Uterus (tissue), 4 donors: ENCODE measurements around the gene FAM229B. TPM values are rescaled to one million over a fixed set of nuclear protein-coding genes. Genes with fewer than 3 reads are reported as not detected.
A peak's percentile ranks its signal among the peaks of the same experiment; 100 is the strongest.

ENCODE experiments used
- DNase-seq, 2 donors: peaks; one replicate each; pipeline ENCODE4 v3.0.0-alpha.2; 2019 to 2020
- H3K27ac ChIP-seq, 2 donors: fragments of 200-600 bp; sonication (generic); 1 replicate in 1 of 2; 2 replicates in 1 of 2; pipeline ENCODE4 v1.5.1; 2016 to 2018
- H3K27me3 ChIP-seq, 2 donors: fragments of 200-600 bp; sonication (generic); one replicate each; pipeline ENCODE4 v1.5.1; 2018 to 2019; ENCODE audit warnings: control low read depth in 1 of 2
- H3K36me3 ChIP-seq, 2 donors: fragments of 200-600 bp; sonication (generic); one replicate each; pipeline ENCODE4 v1.5.1; 2019; ENCODE audit warnings: control low read depth in 1 of 2
- H3K4me1 ChIP-seq, 2 donors: fragments of 200-600 bp; sonication (generic); one replicate each; pipeline ENCODE4 v1.5.1; 2018 to 2019; ENCODE audit warnings: control low read depth in 1 of 2
- H3K4me3 ChIP-seq, 2 donors: fragments of 200-600 bp; sonication (generic); 1 replicate in 1 of 2; 2 replicates in 1 of 2; pipeline ENCODE4 v1.5.1; 2018 to 2019; ENCODE audit warnings: mild to moderate bottlenecking in 1 of 2
- H3K9me3 ChIP-seq, 2 donors: fragments of 200-600 bp; sonication (generic); one replicate each; pipeline ENCODE4 v1.5.1; 2019; ENCODE audit warnings: control low read depth in 1 of 2
- CTCF ChIP-seq, 4 experiments: fragments of 200-600 bp in 2 of 4; fragments of 450-650 bp in 2 of 4; sonication (generic) in 2 of 4; IDR thresholded peaks; one replicate each; pipeline ENCODE4 v1.5.1; 2016 to 2019; ENCODE audit warnings: antibody characterized with exemption in 4 of 4, mild to moderate bottlenecking in 2 of 4, moderate library complexity in 1 of 4
- POLR2A ChIP-seq, 2 donors: fragments of 450-650 bp; IDR thresholded peaks; one replicate each; pipeline ENCODE4 v1.6.1; 2016; ENCODE audit warnings: antibody characterized with exemption in 2 of 2, mild to moderate bottlenecking in 1 of 2, moderate library complexity in 1 of 2
- intact Hi-C: fragments of 100-400 bp; cut with DNase I; formaldehyde crosslinking; loops from one replicate; pipeline ENCODE4 v1.15.1; 2023; ENCODE audit warnings: low total_unique reads
- total RNA-seq, 4 donors: library from RNA; depleted of rRNA in 3 of 4; stranded (reverse); fragments of >200 nt in 3 of 4; gene quantifications; one replicate each; pipeline versions ENCODE4 v1.1.0 to v1.2.4, GENCODE V29; 2014 to 2023
- donor health status: DM: yes; HTN: yes; CAD: no.

FAM229B gene
- total RNA-seq = 10 to 100 TPM in 3 of 4 donors, 1 to 10 TPM in 1; 7.2 to 47.6 (median 34.4) TPM

GRCh38 chr6:112087136-112087911, at the start of gene FAM229B, which contains the start of gene TUBE1:
TSS of gene FAM229B (plus strand) at chr6:112087591. CDS start at chr6:112099284, 11,693 bp downstream.
TSS of gene TUBE1 (minus strand) at chr6:112087482. CDS start at chr6:112087434, 48 bp downstream.
- H3K4me1 ChIP-seq = no peaks in the 10 kb centered on the region
- DNase-seq = peak; percentile 90 to 94
- intact Hi-C loops = no loop called here
- no peaks in the 10 kb centered on the region for H3K36me3 ChIP-seq
- H3K27ac ChIP-seq = peak within 1 kb of the TSS; percentile 86
- H3K4me3 ChIP-seq = peak within 1 kb of the TSS; percentile 74 to 76
- H3K9me3 ChIP-seq = no peaks in the 10 kb centered on the region
- no peaks in the 10 kb centered on the region for H3K27me3 ChIP-seq
- peak; percentile 55 to 89 for TF ChIP-seq POLR2A (IDR thresholded peaks at IDR 0.05)
- peak in 3 of 4 experiments; percentile 4 to 16 (median 10) for TF ChIP-seq CTCF (IDR thresholded peaks at IDR 0.05)

- H3K36me3 ChIP-seq = no peaks in the 10 kb centered on the region
- peak; percentile 87 to 89 for DNase-seq
- peaks cover 7 to 8% of the 10 kb centered on the region in 2 donors for H3K4me1 ChIP-seq
- H3K27ac ChIP-seq = peak overlapping the region; percentile 86 to 93
- no peaks in the 10 kb centered on the region for H3K27me3 ChIP-seq
- intact Hi-C loops = no loop called here
- H3K4me3 ChIP-seq = no peak overlapping the region
- H3K9me3 ChIP-seq = no peaks in the 10 kb centered on the region
- no peak for TF ChIP-seq CTCF (IDR thresholded peaks at IDR 0.05)
- peak; percentile 19 to 48 for TF ChIP-seq POLR2A (IDR thresholded peaks at IDR 0.05)
These were observed 49.6 kb upstream of the FAM229B start for GRCh38 chr6:112037783-112038216.

GRCh38 chr6:112038268-112038667, 49.1 kb upstream of the FAM229B start:
- intact Hi-C loops = no loop called here
- H3K4me3 ChIP-seq = no peak overlapping the region
- no peaks in the 10 kb centered on the region for H3K36me3 ChIP-seq
- TF ChIP-seq CTCF (IDR thresholded peaks at IDR 0.05) (no peak), POLR2A (IDR thresholded peaks at IDR 0.05) (no peak)
- peaks cover 7 to 8% of the 10 kb centered on the region in 2 donors for H3K4me1 ChIP-seq
- H3K27ac ChIP-seq = peak overlapping the region; percentile 86 to 93
- peak in 1 of 2 donors; percentile 38 for DNase-seq
- no peaks in the 10 kb centered on the region for H3K27me3 ChIP-seq
- H3K9me3 ChIP-seq = no peaks in the 10 kb centered on the region

- TF ChIP-seq CTCF (IDR thresholded peaks at IDR 0.05) (no peak), POLR2A (IDR thresholded peaks at IDR 0.05) (no peak)
- H3K36me3 ChIP-seq = no peaks in the 10 kb centered on the region
- H3K27ac ChIP-seq = peak overlapping the region; percentile 86 to 93
- intact Hi-C loops = no loop called here
- no peaks in the 10 kb centered on the region for H3K27me3 ChIP-seq
- no peak overlapping the region for H3K4me3 ChIP-seq
- peaks cover 7 to 10% of the 10 kb centered on the region in 2 donors for H3K4me1 ChIP-seq
- peak in 1 of 2 donors; percentile 35 for DNase-seq
- H3K9me3 ChIP-seq = no peaks in the 10 kb centered on the region
These were observed 48.5 kb upstream of the FAM229B start for GRCh38 chr6:112038756-112039430.

- Histone ChIP-seq H3K4me3 (no peak overlapping the region), H3K27ac (peak overlapping the region; percentile 86 to 93), H3K4me1 (peaks cover 7 to 15% of the 10 kb centered on the region in 2 donors), H3K9me3 (no peaks in the 10 kb centered on the region), H3K36me3 (no peaks in the 10 kb centered on the region), H3K27me3 (no peaks in the 10 kb centered on the region)
- DNase-seq = no peak
- intact Hi-C loops = no loop called here
- no peak for TF ChIP-seq POLR2A (IDR thresholded peaks at IDR 0.05)
- TF ChIP-seq CTCF (IDR thresholded peaks at IDR 0.05) = no peak
These were observed 48.0 kb upstream of the FAM229B start for GRCh38 chr6:112039431-112039770.
